Mesothelial cell of epicardium (in vitro differentiated cells): ENCODE results near the gene THRB. TPM values are rescaled to one million over a fixed set of nuclear protein-coding genes. Genes with fewer than 3 reads are reported as not detected.

ENCODE experiments used
- DNase-seq, 2 experiments: peaks; one replicate each; pipeline ENCODE4 v3.0.0; 2021; ENCODE audit warnings: low spot score in 2 of 2; ENCODE audit not compliant: unreplicated experiment in 2 of 2
- H3K27ac Mint-ChIP-seq: 2 replicates; pipeline ENCODE4 v1.8.0; 2021; ENCODE audit warnings: mixed read lengths
- H3K27me3 Mint-ChIP-seq: 2 replicates; pipeline ENCODE4 v1.8.0; 2021; ENCODE audit warnings: low read depth, mixed read lengths
- H3K36me3 Mint-ChIP-seq: 2 replicates; pipeline ENCODE4 v1.8.0; 2021; ENCODE audit warnings: mixed read lengths
- H3K4me1 Mint-ChIP-seq: 2 replicates; pipeline ENCODE4 v1.8.0; 2021; ENCODE audit warnings: mixed read lengths
- H3K4me3 Mint-ChIP-seq: 2 replicates; pipeline ENCODE4 v1.8.0; 2021; ENCODE audit warnings: mild to moderate bottlenecking, moderate library complexity, mixed read lengths
- H3K9me3 Mint-ChIP-seq: 2 replicates; pipeline ENCODE4 v1.8.0; 2021; ENCODE audit warnings: mixed read lengths
- total RNA-seq: library from RNA; stranded (reverse); gene quantifications from 3 replicates; pipeline ENCODE4 v1.2.1, GENCODE V29; 2021
- TF ChIP-seq, protein P1 (sequence below): fragments of 200-600 bp; sonication (generic); IDR thresholded peaks from one replicate; pipeline ENCODE4 v1.5.0; 2021; ENCODE audit warnings: antibody characterized with exemption; ENCODE audit not compliant: unreplicated experiment

Gene THRB
- total RNA-seq, 1 donor from 2014 or later, result 3.4 TPM

DNA sequence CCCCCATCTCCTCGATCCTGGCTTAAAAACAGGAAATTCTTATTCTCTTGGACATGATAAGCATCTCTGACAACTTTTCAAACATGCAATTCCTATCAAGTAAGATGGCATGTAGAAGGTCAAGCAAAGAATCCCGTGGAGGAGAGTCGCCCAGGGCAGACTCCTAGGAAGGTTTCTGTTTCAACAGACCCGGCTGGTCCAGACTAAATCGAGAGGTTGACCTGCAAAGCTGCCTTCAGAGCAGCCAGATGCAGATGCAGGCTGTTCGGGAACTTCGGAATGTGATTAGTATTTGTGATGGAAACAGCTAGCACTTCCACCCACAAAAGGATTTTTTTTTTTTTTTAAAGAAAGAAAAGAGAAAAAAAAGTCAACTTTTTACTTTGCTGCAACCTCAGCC is 332.8 kb downstream of the THRB start:
- H3K4me1 Mint-ChIP-seq, result peaks cover 13% of the 10 kb centered on the region
- TF ChIP-seq, protein P1, sequence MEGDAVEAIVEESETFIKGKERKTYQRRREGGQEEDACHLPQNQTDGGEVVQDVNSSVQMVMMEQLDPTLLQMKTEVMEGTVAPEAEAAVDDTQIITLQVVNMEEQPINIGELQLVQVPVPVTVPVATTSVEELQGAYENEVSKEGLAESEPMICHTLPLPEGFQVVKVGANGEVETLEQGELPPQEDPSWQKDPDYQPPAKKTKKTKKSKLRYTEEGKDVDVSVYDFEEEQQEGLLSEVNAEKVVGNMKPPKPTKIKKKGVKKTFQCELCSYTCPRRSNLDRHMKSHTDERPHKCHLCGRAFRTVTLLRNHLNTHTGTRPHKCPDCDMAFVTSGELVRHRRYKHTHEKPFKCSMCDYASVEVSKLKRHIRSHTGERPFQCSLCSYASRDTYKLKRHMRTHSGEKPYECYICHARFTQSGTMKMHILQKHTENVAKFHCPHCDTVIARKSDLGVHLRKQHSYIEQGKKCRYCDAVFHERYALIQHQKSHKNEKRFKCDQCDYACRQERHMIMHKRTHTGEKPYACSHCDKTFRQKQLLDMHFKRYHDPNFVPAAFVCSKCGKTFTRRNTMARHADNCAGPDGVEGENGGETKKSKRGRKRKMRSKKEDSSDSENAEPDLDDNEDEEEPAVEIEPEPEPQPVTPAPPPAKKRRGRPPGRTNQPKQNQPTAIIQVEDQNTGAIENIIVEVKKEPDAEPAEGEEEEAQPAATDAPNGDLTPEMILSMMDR, result no peak

DNA sequence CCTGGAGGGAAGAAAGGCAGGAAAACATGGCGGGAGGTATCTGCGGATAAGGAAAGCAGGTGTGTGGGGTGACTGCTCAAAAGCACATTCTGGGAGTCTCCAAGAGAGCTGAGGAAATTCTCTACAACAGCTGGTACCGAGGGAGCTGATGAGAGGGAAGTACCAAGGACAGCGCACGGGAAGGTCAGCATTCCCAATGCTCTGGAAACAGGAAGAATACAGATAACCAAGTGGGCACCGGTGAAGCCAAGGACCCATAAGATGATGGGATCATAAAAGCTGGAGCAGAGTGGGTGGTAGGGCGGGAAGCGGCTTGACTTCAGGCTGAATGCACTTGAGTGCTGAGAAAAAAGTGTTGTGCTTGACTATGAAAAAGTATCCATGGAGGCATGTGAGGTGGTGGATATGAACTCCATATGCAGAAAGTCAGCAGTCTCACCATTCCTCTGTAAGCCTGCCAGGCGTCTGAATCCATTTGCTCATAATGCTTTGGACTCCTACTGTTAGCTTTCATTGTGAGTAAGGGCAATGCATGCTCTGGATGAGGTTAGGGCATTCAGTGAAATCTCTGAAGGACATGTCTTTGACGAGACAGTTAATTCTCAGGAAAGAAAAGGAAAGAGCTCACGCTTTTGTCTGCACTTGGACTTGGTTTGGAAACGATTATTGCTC is 334.1 kb downstream of the THRB start:
- peaks cover 24% of the 10 kb centered on the region for H3K4me1 Mint-ChIP-seq
- no peak for DNase-seq
- H3K27ac Mint-ChIP-seq, result no peak overlapping the region
- no peaks in the 10 kb centered on the region for H3K36me3 Mint-ChIP-seq
- no peaks in the 10 kb centered on the region for H3K9me3 Mint-ChIP-seq
- TF ChIP-seq, protein P1, result no peak
- no peaks in the 10 kb centered on the region for H3K27me3 Mint-ChIP-seq
- H3K4me3 Mint-ChIP-seq, result no peak overlapping the region

More for the DNA sequence above, 332.8 kb downstream of the THRB start:
- Mint-ChIP-seq H3K4me3 (no peak overlapping the region), H3K36me3 (no peaks in the 10 kb centered on the region), H3K27ac (no peak overlapping the region), H3K27me3 (no peaks in the 10 kb centered on the region), H3K9me3 (no peaks in the 10 kb centered on the region)
- DNase-seq, result no peak

DNA sequence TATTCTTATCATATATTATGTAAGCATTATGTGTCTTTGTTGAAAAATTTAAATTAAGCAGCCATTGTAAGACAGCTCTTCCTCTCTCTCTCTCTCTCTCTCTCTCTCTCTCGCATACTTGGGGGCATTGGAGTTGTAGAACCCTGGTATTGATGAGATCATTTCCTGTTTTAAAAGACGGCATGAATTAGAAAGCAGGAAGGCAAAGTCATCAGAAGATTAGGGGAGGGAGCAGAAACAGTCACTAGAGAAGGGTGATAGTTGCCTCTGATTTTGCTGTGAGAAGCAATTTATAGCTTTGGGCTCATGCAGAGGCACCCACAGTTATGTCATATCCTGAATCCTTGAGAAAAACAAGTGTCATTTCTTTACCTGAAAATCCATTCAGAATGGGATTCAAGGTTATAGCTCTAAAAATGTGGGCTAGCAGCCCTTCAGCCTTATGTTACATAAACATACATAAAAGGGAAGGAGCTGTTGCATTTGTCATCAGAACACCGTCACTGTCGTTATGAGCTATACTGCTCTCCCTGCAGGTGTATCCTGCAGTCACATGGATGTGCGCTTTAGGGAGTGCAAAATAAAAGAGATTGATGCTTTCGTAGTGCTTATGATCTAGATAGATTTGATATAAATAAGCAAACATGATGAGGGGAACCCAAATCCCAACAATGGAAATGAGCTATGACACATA is 335.7 kb downstream of the THRB start:
- Mint-ChIP-seq H3K27ac (no peak overlapping the region), H3K4me3 (no peak overlapping the region), H3K4me1 (peaks cover 34% of the 10 kb centered on the region), H3K27me3 (peaks cover 3% of the 10 kb centered on the region), H3K36me3 (no peaks in the 10 kb centered on the region), H3K9me3 (no peaks in the 10 kb centered on the region)
- DNase-seq, result no peak
- TF ChIP-seq, protein P1, result no peak

DNA sequence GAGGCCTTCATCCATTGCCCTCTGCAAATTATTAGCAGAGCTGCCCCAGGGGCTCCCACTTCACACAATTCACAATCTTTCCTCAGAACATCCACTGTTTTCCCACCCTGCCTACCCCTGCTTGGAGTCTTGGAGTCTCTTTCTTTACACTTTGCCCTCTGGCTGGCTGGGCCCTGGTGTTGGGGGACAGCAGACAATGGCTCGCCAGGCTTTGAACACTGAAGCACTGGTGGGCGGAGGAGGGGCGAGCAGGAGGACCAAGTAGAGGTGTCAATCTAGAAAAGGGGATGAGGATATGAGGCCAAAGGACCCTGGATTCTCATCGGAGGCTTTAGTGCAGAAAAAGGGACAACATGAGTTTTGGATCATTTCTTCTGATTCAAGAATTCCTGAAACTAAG is 337.5 kb downstream of the THRB start:
- H3K27me3 Mint-ChIP-seq, result peaks cover 3% of the 10 kb centered on the region
- H3K4me3 Mint-ChIP-seq, result no peak overlapping the region
- H3K9me3 Mint-ChIP-seq, result no peaks in the 10 kb centered on the region
- TF ChIP-seq, protein P1, result no peak
- H3K4me1 Mint-ChIP-seq, result peaks cover 41% of the 10 kb centered on the region
- no peaks in the 10 kb centered on the region for H3K36me3 Mint-ChIP-seq
- H3K27ac Mint-ChIP-seq, result no peak overlapping the region
- no peak for DNase-seq

DNA sequence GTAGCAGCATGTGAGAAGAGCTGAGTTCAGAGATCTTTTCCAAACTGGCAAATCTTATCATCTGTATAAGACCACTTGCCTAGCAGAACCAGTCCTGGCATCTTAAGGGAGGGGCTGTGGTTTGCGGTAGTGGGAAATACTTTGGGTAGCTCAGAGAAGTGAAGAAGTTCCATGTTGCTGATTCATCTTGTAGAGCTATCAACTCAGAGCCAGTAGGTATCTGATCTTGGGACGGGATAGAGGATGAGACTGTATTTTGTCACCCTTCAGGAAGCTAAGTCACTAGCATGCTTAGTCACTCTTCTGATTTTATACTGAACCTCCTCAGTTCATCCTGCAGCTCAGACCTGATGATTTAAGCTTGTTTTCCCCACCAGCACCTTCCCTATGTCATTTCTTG is 338.2 kb downstream of the THRB start:
- Mint-ChIP-seq H3K36me3 (no peaks in the 10 kb centered on the region), H3K27me3 (peaks cover 3% of the 10 kb centered on the region), H3K4me3 (no peak overlapping the region), H3K9me3 (no peaks in the 10 kb centered on the region), H3K4me1 (peaks cover 42% of the 10 kb centered on the region), H3K27ac (no peak overlapping the region)
- TF ChIP-seq, protein P1, result no peak
- no peak for DNase-seq
